Midbrain (tissue), 1 donor: Measurements from ENCODE around the gene LYPD6B.

Experiments
- DNase-seq: peaks from one replicate; lab custom pipeline; 2025; lab: John Stamatoyannopoulos, UW

LYPD6B gene

GRCh38 chr2:149038442-149039212 lies at the start of gene LYPD6B:
Gene LYPD6B, plus strand, starts transcription at chr2:149038699. Its CDS starts 92,250 bp downstream, at chr2:149130949.
- no peak for DNase-seq

- peak; percentile 76 for DNase-seq
Observed at GRCh38 chr2:148989882-148990493, 48.5 kb upstream of the LYPD6B start.

- no peak for DNase-seq
Observed at GRCh38 chr2:148990968-148991367, 47.5 kb upstream of the LYPD6B start.

GRCh38 chr2:148992448-148992847 lies 46.1 kb upstream of the LYPD6B start:
- DNase-seq, result no peak

- no peak for DNase-seq
Observed at GRCh38 chr2:148993351-148993750, 45.1 kb upstream of the LYPD6B start.

GRCh38 chr2:148994341-148994740 lies 44.2 kb upstream of the LYPD6B start:
- no peak for DNase-seq

- DNase-seq, result no peak
Observed at GRCh38 chr2:148996805-148997204, 41.7 kb upstream of the LYPD6B start.

- no peak for DNase-seq
Observed at GRCh38 chr2:148998165-148998830, 40.2 kb upstream of the LYPD6B start.

- DNase-seq, result no peak
Observed at GRCh38 chr2:148998831-148999200, 39.7 kb upstream of the LYPD6B start.

- DNase-seq, result no peak
Observed at GRCh38 chr2:148999451-148999921, 39.0 kb upstream of the LYPD6B start.

GRCh38 chr2:149000158-149000938 lies 38.2 kb upstream of the LYPD6B start:
- DNase-seq, result no peak

GRCh38 chr2:149001496-149001895 lies 37.0 kb upstream of the LYPD6B start:
- DNase-seq, result no peak

GRCh38 chr2:149002378-149002890 lies 36.1 kb upstream of the LYPD6B start:
- no peak for DNase-seq

- no peak for DNase-seq
Observed at GRCh38 chr2:149002891-149003740, 35.4 kb upstream of the LYPD6B start.

- DNase-seq, result no peak
Observed at GRCh38 chr2:149004836-149005235, 33.7 kb upstream of the LYPD6B start.

- DNase-seq, result no peak
Observed at GRCh38 chr2:149005471-149006077, 32.9 kb upstream of the LYPD6B start.

GRCh38 chr2:149006883-149007543 lies 31.5 kb upstream of the LYPD6B start:
- DNase-seq, result no peak

- no peak for DNase-seq
Observed at GRCh38 chr2:149008381-149008780, 30.1 kb upstream of the LYPD6B start.

- DNase-seq, result no peak
Observed at GRCh38 chr2:149009576-149010461, 28.7 kb upstream of the LYPD6B start.
